Kidney glomerular epithelial cell (primary cell): ENCODE measurements around the gene LSR.
"Not testable (repeated sequence)": the region's sequence is repeated elsewhere in the genome, so short reads cannot be mapped to it uniquely, and the experiment has no call there.

Experiments
- DNase-seq: peaks from one replicate; lab custom pipeline; 2025; lab: John Stamatoyannopoulos, UW

The LSR gene

DNA sequence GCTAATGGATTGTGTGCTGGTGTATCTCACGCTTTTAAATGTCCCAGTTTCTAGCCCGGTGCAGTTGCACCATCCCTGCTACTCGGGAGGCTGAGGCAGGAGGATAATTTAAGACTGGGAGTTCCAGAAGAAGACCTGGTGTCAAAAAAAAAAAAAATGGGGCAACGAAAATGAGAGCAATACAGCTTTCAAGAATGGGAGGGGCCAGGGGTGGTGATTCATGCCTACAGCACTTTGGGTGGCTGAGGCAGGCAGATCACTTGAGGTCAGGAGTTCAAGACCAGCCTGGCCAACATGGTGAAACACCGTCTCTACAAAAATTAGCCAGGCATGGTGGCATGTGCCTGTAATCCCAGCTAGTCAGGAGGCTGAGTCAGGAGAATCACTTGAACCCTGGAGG, 37.3 kb downstream of the LSR start:
- not testable (repeated sequence) for DNase-seq

DNA sequence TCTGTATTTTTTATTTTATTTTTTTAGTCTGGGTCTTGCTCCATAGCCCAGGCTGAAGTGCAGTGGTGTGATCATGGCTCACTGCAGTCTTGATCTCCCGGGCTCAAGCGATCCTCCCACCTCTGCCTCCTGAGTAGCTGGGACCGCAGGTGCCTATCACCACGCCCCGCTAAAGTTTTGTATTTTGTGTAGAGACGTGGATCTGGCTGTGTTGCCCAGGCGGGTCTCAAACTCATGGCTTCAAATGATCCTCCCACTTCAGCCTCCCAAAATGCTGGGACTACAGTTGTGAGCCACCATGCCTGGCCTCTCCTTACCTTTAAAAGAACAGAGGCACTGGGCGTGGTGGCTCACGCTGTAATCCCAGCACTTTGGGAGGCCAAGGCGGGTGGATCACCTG, 38.9 kb downstream of the LSR start:
- no peak for DNase-seq

DNA sequence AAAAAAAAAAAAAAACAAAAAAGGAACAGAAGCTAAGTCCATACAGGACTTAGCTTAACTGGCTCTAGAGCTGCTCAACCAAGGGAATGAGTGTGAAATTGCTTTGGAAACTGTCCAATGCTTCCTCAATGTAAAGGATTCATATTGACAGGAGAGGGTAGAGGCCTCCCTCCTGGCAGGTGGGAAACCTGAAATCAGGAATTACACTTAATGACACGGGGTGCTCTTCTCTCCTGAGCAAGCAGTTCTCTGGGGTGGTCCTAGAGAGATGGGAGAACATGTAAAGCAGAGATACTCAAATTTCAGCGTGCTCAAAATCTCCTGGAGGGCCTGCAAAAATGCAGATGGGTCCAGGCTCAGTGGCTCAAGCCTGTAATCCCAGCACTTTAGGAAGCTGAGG, 39.5 kb downstream of the LSR start:
- DNase-seq, result no peak

DNA sequence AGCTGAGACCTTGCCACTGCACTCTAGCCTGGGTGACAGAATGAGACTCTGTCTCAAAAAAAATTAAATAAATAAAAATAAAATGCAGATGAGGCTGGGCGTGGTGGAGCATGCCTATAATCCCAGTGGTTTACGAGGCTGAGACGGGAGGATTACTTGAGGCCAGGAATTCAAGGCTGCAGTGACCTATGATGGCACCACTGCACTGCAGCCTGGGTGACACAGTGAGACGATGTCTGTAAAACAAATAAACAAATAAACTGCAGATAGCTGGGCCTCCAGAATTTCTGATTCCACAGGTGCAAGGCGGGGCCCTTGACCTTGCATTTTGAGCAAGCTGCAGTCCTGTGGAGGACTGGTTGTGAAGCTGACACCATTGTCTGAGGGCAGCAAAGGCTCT, 40.1 kb downstream of the LSR start:
- no peak for DNase-seq

DNA sequence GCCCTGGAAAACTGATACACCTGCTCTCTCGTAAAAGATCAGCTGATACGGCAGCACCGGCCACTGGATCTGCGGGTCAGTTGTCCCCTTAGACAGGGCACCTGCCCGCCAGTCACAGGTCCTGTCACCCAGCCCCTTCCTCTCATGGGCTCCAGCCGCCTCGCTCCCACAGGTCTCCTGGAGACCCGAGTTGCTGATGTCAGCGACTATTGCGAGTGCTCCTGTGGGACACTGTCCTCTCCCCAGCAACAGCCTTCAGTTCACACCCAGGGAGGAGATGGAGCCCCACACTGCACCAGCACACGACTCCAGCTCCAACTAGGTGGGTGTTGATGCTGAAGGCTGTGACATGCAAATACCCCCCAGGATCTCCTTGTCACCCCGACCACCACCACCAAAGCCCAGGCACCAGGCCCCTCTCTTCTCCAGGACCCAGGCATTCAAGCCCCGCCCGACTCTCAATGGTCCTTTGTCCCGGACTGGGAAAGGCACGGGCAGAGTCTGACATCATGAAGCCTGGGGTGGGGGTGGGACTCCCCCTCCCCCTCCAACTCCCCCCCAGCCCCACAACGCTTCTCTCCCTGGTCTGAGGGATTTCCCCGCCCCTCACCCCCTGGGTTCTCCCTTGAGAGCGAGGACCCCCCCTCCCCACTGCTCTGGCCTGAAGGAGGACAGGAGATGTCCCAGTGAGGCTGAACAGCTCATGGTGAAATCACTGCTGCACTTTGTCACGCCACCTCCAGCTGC, 41.8 kb downstream of the LSR start:
- DNase-seq, result no peak

- no peak for DNase-seq
Measured at GRCh38 chr19:35291259-35291658, 42.5 kb downstream of the LSR start.

DNA sequence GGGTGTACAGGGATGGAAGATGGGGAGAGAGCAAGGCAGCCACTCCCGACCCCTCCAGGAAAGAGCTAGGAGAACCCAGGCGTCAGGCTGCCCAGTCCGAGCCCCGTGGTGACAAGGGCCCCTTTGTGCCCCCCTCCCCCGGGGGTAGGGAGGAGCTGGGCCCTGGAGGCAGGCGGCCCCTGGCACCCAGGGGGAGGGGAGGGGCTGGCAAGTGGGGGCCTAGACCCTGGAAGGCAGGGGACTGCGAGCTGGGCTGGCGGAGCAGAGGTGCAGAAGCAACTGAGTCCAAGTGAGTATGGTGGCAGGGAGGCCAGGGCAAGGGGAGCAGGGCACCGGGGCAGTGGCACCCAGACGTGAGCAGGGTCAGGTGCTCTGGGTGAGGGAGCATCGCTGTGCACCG, 43.1 kb downstream of the LSR start, which contains the start of gene MAG:
MAG (plus strand) TSS at position 246 of the 400 bp plus-strand sequence. CDS start 3,248 bp downstream, outside the sequence.
- DNase-seq, result no peak

DNA sequence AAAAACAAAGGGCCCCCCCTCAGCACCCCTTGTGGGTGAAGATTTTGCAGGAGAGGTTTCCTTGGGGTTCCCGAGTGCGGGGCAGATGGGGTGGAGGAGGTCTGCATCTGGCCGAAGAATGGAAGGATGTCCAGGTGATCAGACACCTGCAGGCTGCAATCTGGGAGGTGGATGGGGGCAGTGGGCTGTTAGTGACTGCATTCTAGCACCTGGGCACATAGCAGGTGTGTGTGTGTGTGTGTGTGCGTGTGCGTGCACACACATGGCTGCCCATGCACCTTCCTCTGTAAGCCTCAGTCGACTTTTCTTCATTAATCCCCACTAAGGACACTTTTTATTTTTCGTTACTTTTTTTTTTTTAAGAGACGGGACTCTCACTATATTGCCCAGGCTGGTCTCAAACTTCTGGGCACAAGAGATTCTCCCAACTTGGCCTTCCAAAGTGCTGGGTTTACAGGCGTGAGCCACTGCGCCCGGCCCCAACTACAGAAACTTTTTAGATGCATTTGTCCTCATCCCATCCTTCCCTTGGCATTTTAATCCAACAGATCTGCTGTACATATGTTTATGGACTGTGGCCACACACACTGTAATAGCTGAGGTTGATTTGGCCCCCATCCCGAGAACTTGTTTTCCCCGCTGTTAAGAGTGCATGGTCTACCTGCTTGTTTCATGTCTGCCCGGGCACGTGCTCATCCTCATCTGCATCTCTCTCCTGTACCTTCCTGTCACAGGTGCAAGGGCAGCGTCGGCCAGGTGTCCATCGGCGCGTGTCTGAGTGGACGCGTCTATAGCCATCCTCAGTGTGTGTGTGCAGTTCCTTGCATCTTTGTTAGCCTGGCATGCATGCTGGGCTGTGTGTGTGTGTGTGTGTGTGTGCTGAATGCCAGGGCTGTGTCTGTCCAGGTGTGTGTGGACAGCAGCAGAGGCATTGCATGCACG, 43.9 kb downstream of the LSR start:
- DNase-seq, result no peak

- DNase-seq, result no peak
Measured at GRCh38 chr19:35293363-35293739, 44.5 kb downstream of the LSR start.

DNA sequence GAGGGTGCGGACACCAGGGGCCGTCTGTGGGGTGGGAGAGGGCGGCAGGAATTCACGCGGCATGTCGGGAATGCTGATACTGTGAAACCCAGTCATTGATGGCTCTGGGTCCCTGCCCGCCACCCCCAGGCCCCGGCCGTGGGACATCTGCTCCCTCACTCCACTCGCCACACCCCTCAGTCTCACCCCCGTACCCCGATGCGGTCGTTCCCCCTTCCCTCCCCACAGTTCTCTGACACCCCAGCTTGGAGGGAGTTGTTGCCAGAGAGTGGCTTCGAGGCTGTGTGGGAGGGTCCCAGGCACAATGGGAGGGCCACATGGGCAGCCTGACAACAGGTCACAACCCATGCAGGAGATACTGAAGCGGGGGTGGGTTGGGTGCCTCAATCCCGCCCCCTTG, 45.0 kb downstream of the LSR start:
- DNase-seq, result no peak

DNA sequence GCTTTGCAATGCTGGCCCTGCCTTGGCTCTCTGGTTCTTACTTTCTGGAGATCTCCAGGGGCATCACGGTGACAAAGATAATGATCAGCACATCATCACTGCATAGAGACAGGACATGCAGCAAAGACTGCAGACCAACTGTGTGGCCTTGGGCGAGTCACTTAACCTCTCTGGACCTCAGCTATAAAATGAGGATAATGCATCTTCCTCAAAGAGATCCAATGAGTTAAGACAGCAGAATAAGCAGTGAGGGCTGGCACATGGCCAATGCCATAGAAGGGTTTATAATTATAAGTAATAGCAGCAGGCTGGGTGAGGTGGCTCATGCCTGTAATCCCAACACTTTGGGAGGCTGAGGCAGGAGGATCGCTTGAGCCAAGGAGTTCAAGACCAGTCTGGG, 45.5 kb downstream of the LSR start:
- no peak for DNase-seq

DNA sequence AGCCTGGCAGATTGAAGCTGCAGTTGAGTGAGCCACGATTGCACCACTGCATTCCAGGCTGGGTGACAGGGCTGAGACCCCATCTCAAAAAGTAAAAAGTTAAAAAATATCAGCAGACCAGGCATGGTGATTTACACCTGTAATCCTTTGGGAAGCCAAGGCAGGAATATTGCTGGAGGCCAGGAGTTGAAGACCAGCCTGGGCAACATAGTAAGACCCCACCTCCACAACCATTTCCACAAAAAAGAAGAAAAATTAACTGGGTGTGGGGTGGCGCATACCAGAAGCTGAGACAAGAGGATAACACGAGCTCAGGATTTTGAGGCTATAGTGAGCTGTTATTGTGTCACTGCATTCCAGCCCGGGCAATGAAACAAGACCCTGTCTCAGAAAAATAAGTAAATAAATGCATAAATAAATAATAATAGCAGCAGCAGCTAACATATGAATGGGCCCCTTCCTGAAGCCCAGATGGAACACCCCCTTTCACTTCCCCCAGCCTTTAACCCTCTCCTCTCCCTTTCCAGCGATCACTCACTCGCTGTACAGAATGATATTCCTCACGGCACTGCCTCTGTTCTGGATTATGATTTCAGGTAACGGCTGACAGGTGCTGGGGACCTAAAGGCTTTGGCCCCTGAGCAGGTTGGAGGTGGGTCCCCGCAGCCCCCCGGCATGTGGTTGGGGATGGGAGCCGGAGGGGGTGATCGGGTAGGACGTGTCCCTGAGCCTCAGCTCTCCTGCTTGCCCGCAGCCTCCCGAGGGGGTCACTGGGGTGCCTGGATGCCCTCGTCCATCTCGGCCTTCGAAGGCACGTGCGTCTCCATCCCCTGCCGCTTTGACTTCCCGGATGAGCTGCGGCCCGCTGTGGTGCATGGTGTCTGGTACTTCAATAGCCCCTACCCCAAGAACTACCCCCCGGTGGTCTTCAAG, 46.3 kb downstream of the LSR start:
- no peak for DNase-seq

DNA sequence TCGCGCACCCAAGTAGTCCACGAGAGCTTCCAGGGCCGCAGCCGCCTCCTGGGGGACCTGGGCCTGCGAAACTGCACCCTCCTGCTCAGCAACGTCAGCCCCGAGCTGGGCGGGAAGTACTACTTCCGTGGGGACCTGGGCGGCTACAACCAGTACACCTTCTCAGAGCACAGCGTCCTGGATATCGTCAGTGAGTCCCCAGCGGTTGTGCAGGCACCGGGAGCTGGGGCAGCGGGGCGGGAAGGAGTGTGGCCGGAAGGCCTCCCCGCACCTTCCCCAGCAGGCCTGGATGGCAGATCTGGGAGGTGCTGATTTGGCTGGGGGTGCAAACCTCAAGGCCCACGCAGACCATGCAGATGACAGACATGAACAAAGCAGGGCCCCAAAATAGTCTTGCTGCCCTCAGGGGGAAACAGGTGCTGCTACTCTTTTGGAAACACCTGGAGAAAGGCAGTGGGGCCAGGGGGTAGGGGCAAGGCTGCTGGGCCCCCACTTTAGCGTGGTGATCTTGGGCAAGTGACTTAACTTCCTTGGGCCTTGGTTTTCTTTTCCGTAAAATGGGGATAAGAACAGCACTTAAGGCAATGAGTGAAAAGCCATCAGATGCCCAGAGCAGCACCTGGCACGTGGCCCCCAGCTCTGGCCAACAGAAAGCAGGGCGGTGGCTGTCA, 47.1 kb downstream of the LSR start:
- DNase-seq, result no peak

GRCh38 chr19:35296644-35297514, 48.1 kb downstream of the LSR start:
- DNase-seq, result no peak

DNA sequence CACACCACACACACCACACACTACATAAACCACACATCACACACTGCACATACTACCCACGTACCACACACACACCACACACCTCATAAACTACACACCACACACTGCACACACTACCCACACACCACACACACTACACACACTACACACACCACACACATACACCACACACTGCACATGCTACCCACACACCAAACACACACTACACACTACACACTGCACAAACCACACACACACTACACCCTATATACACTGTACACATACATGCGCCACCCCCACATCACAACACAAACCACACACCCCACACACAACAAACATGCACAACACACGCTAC, 48.7 kb downstream of the LSR start:
- no peak for DNase-seq

- DNase-seq, result no peak
Measured at GRCh38 chr19:35297922-35298321, 49.1 kb downstream of the LSR start.

GRCh38 chr19:35298561-35298972, 49.8 kb downstream of the LSR start:
- DNase-seq, result no peak

DNA sequence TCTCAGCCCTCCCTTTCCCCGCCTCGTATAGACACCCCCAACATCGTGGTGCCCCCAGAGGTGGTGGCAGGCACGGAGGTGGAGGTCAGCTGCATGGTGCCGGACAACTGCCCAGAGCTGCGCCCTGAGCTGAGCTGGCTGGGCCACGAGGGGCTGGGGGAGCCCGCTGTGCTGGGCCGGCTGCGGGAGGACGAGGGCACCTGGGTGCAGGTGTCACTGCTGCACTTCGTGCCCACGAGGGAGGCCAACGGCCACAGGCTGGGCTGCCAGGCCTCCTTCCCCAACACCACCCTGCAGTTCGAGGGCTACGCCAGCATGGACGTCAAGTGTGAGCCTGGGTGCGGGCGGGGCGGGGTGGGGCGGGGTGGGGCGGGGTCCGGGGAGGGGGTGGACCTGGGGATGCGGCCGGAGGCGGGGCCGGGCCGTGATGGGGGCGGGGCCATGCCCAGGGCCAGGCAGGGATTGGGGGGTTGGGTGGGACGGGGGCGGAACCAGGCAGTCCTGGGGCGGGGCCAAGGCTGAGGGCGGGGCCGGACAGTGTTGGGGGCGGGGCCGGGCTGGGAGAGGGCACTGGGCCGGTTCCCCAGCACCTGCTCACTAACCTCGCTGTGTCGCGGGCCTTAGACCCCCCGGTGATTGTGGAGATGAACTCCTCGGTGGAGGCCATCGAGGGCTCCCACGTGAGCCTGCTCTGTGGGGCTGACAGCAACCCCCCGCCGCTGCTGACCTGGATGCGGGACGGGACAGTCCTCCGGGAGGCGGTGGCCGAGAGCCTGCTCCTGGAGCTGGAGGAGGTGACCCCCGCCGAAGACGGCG, 50.9 kb downstream of the LSR start:
- DNase-seq, result no peak

DNA sequence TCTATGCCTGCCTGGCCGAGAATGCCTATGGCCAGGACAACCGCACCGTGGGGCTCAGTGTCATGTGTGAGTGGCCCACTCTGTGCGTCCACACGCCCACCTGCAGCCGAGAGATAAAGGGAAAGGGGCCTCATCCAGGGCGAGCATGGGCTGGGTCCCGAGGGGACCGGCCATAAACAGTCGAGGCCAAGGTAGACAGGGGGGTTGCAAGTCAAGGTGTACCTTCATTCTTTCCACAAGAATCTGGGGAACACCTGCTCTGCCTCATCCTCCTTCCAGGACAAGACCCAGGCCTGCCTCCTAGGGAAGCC, 51.5 kb downstream of the LSR start:
- DNase-seq, result no peak

DNA sequence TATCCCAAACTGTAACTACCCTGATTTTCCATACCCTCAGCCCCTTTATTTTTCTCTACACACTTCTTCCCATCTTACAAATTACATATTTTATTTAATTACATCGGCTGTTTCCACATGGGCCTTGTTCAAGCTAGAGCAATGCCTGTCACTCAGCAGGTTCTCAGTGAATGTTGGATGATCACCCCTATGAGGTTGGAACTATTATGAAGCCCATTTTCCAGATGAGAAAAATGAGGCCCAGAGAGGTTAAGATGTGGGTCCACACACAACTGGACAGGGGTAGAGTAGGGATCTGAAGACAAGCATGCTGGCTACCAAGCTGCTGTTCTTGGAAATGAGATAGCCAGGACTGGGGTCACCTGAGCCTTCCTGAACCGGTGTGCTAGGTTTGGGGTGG, 53.2 kb downstream of the LSR start:
- DNase-seq, result no peak
